K562 (cell line): Measurements from ENCODE around the gene RAB5B. TPM values are rescaled to one million over a fixed set of nuclear protein-coding genes. Genes with fewer than 3 reads are reported as not detected.

Experiments
- ASH1L ChIP-seq: fragments of 450-650 bp; IDR thresholded peaks from 2 replicates; pipeline ENCODE4 v1.6.1; 2018; ENCODE audit warnings: borderline replicate concordance, mild to moderate bottlenecking, low read depth; ENCODE audit not compliant: partially characterized antibody
- ATF1 ChIP-seq, 2 experiments: fragments of 450-650 bp in 1 of 2; IDR thresholded peaks; 2 replicates each; pipeline ENCODE4 v1.6.1; 2016; ENCODE audit warnings: missing compliant biosample characterization in 1 of 2, missing genetic modification characterization in 1 of 2
- CBX2 ChIP-seq: fragments of 200-600 bp; sonication (generic); IDR thresholded peaks from one replicate; pipeline ENCODE4 v1.6.1; 2012; ENCODE audit warnings: mild to moderate bottlenecking, low read length, inconsistent platforms; ENCODE audit not compliant: insufficient read depth, poor library complexity, severe bottlenecking
- CC2D1A ChIP-seq: fragments of 450-650 bp; IDR thresholded peaks from 2 replicates; pipeline ENCODE4 v1.6.1; 2017; ENCODE audit warnings: mild to moderate bottlenecking
- CHD2 ChIP-seq: IDR thresholded peaks from 2 replicates; pipeline ENCODE4 v1.6.1; 2011; ENCODE audit warnings: low read depth, low read length
- CXXC5 ChIP-seq: fragments of 250-450 bp; sonication (Bioruptor Pico); IDR thresholded peaks from 2 replicates; pipeline ENCODE4 v1.8.0; 2022; ENCODE audit warnings: inconsistent platforms, mild to moderate bottlenecking, moderate library complexity
- ETS2 ChIP-seq: IDR thresholded peaks from 2 replicates; pipeline ENCODE4 v1.6.1; 2016; ENCODE audit warnings: borderline replicate concordance, missing genetic modification characterization, mild to moderate bottlenecking, moderate library complexity, missing compliant biosample characterization; ENCODE audit not compliant: poor library complexity, severe bottlenecking
- FOXM1 ChIP-seq, 2 experiments: fragments of 450-650 bp in 1 of 2; sonication (generic) in 1 of 2; formaldehyde crosslinking in 1 of 2; IDR thresholded peaks; 2 replicates each; pipeline versions ENCODE4 v1.6.1 to v1.9.0; 2017 to 2022; ENCODE audit warnings: low read depth in 2 of 2, mild to moderate bottlenecking in 2 of 2, missing genetic modification reagents in 1 of 2, moderate library complexity in 1 of 2
- GATA2 ChIP-seq: sonication (generic); formaldehyde crosslinking; IDR thresholded peaks from 2 replicates; pipeline ENCODE4 v1.4.0; 2020; ENCODE audit warnings: mild to moderate bottlenecking, missing genetic modification reagents
- KHSRP ChIP-seq: fragments of 450-650 bp; IDR thresholded peaks from 2 replicates; pipeline ENCODE4 v1.6.1; 2017
- MAX ChIP-seq: sonication (generic); formaldehyde crosslinking; IDR thresholded peaks from 2 replicates; pipeline ENCODE4 v1.9.0; 2022; ENCODE audit warnings: mild to moderate bottlenecking, missing genetic modification reagents
- MEF2A ChIP-seq: IDR thresholded peaks from 2 replicates; pipeline ENCODE4 v1.6.1; 2011; ENCODE audit warnings: low read depth, mild to moderate bottlenecking, low read length, moderate library complexity; ENCODE audit not compliant: control insufficient read depth
- MEF2D ChIP-seq: conservative IDR thresholded peaks from 2 replicates; pipeline ENCODE4 v1.6.1; 2016; ENCODE audit warnings: low read depth, missing genetic modification characterization, missing compliant biosample characterization
- NCOA4 ChIP-seq: fragments of 450-650 bp; IDR thresholded peaks from 2 replicates; pipeline ENCODE4 v1.6.1; 2018; ENCODE audit warnings: mild to moderate bottlenecking; ENCODE audit not compliant: partially characterized antibody
- PML ChIP-seq: IDR thresholded peaks from 2 replicates; pipeline ENCODE4 v1.6.1; 2012; ENCODE audit warnings: low read length, inconsistent platforms
- SOX6 ChIP-seq: fragments of 450-650 bp; IDR thresholded peaks from 2 replicates; pipeline ENCODE4 v1.6.1; 2014; ENCODE audit warnings: mild to moderate bottlenecking
- SPI1 ChIP-seq: IDR thresholded peaks from 2 replicates; pipeline ENCODE4 v1.6.1; 2011; ENCODE audit warnings: low read depth, low read length, control low read depth, borderline replicate concordance
- TAF1 ChIP-seq: IDR thresholded peaks from 2 replicates; pipeline ENCODE4 v1.6.1; 2011; ENCODE audit warnings: mild to moderate bottlenecking, low read length, moderate library complexity; ENCODE audit not compliant: insufficient read depth, control insufficient read depth, severe bottlenecking; ENCODE audit errors: extremely low read depth
- TBP ChIP-seq: optimal IDR thresholded peaks from 2 replicates; pipeline ENCODE3; 2011; ENCODE audit warnings: low read depth, low read length, improper control_type of control experiment
- U2AF2 ChIP-seq: fragments of 200-400 bp; formaldehyde crosslinking; optimal IDR thresholded peaks from 2 replicates; pipeline ENCODE3; 2017; ENCODE audit warnings: low read depth, mild to moderate bottlenecking, low read length
- ZC3H8 ChIP-seq: fragments of 450-650 bp; IDR thresholded peaks from 2 replicates; pipeline ENCODE4 v1.6.1; 2017
- ZFX ChIP-seq: sonication (generic); formaldehyde crosslinking; IDR thresholded peaks from 2 replicates; pipeline ENCODE4 v1.8.0; 2022; ENCODE audit warnings: mild to moderate bottlenecking, missing genetic modification reagents, moderate library complexity
- ZNF24 ChIP-seq: fragments of 450-650 bp; IDR thresholded peaks from 2 replicates; pipeline ENCODE4 v1.6.1; 2016
- ZNF277 ChIP-seq: fragments of 250-450 bp; sonication (Bioruptor Pico); IDR thresholded peaks from 2 replicates; pipeline ENCODE4 v1.8.0; 2022; ENCODE audit warnings: inconsistent platforms, mild to moderate bottlenecking, moderate library complexity, borderline replicate concordance
- polyA plus RNA-seq, 8 experiments: library from polyadenylated mRNA; depleted of rRNA in 4 of 8; stranded (reverse) in 5 of 8; unstranded in 3 of 8; fragments of >200 nt; fragmentation: Nextera tagmentation in 2 of 8; fragmentation: Illumina TruSeq in 1 of 8; extraction: Ambion mirVana in 2 of 8; extraction: Trizol in 1 of 8; gene quantifications; 2 replicates each; pipeline versions ENCODE4 v1.2.1 to v1.2.3, GENCODE V29; 2011 to 2014; ENCODE audit warnings: inconsistent platforms in 1 of 8, missing spikeins in 1 of 8
- total RNA-seq, 7 experiments: library from RNA; depleted of rRNA in 6 of 7; stranded (reverse); fragments of >200 nt in 6 of 7; fragmentation: Illumina TruSeq in 2 of 7; extraction: Trizol in 2 of 7; gene quantifications; 2 replicates each; pipeline versions ENCODE4 v1.2.1 to v1.2.3, GENCODE V29; 2011 to 2021; ENCODE audit warnings: low replicate concordance in 1 of 7
- TF ChIP-seq, protein P1 (sequence below): sonication (generic); formaldehyde crosslinking; IDR thresholded peaks from 2 replicates; pipeline ENCODE4 v1.8.0; 2022; ENCODE audit warnings: mild to moderate bottlenecking, missing genetic modification reagents, borderline replicate concordance
- TF ChIP-seq, protein P2 (sequence below): conservative IDR thresholded peaks from 2 replicates; pipeline ENCODE4 v1.6.1; 2011; ENCODE audit warnings: low read depth, mild to moderate bottlenecking, low read length; ENCODE audit not compliant: control insufficient read depth

Gene RAB5B
- total and polyA plus RNA-seq, 9 of the 15 experiments (the other 6 are each of a cell fraction or from before 2014, with no cell fraction given) = 6.8 to 73.8 (median 25.2) TPM

GRCh38 chr12:55996201-55996714 lies 22.4 kb downstream of the RAB5B start (continued):
- no peak for TF ChIP-seq ASH1L
- TF ChIP-seq MEF2A = no peak
- TF ChIP-seq ZNF24 = peak; percentile 50; the same call in 1 of the 2 replicates
- TF ChIP-seq NCOA4 = peak; percentile 30
- TF ChIP-seq MAX (CRISPR knock-in tag) = no peak
- 0 out of 2 replicates have a peak, but pooled peaks have one; percentile 20 for TF ChIP-seq SOX6
- no peak for TF ChIP-seq ZNF277
- TF ChIP-seq, protein P1, sequence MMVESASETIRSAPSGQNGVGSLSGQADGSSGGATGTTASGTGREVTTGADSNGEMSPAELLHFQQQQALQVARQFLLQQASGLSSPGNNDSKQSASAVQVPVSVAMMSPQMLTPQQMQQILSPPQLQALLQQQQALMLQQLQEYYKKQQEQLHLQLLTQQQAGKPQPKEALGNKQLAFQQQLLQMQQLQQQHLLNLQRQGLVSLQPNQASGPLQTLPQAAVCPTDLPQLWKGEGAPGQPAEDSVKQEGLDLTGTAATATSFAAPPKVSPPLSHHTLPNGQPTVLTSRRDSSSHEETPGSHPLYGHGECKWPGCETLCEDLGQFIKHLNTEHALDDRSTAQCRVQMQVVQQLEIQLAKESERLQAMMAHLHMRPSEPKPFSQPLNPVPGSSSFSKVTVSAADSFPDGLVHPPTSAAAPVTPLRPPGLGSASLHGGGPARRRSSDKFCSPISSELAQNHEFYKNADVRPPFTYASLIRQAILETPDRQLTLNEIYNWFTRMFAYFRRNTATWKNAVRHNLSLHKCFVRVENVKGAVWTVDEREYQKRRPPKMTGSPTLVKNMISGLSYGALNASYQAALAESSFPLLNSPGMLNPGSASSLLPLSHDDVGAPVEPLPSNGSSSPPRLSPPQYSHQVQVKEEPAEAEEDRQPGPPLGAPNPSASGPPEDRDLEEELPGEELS (CRISPR knock-in tag) = no peak
- TF ChIP-seq KHSRP = no peak
- no peak for TF ChIP-seq ZFX (CRISPR knock-in tag)
- TF ChIP-seq ATF1 (CRISPR knock-in tag; IDR thresholded peaks at IDR 0.05) = no peak
- no peak; the same call in 1 of the 2 replicates for TF ChIP-seq ATF1 (tag; IDR thresholded peaks at IDR 0.05)
- TF ChIP-seq SPI1 = no peak
- no peak for TF ChIP-seq ETS2 (tag)
- no peak for TF ChIP-seq TAF1
- no peak for TF ChIP-seq GATA2
- peak; percentile 43 for TF ChIP-seq CXXC5
- no peak for TF ChIP-seq U2AF2
- no peak for TF ChIP-seq CBX2
- TF ChIP-seq FOXM1 (IDR thresholded peaks at IDR 0.05; ENCODE audit: low read depth) = peak; percentile 65; the same call in 1 of the 2 replicates
- no peak for TF ChIP-seq FOXM1 (CRISPR knock-in tag; IDR thresholded peaks at IDR 0.05; ENCODE audit: low read depth)
- no peak for TF ChIP-seq CHD2
- TF ChIP-seq CC2D1A = peak; percentile 72
- TF ChIP-seq ZC3H8 = no peak
- no peak for TF ChIP-seq TBP
- TF ChIP-seq MEF2D = no peak
- TF ChIP-seq, protein P2, sequence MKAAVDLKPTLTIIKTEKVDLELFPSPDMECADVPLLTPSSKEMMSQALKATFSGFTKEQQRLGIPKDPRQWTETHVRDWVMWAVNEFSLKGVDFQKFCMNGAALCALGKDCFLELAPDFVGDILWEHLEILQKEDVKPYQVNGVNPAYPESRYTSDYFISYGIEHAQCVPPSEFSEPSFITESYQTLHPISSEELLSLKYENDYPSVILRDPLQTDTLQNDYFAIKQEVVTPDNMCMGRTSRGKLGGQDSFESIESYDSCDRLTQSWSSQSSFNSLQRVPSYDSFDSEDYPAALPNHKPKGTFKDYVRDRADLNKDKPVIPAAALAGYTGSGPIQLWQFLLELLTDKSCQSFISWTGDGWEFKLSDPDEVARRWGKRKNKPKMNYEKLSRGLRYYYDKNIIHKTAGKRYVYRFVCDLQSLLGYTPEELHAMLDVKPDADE = no peak
- TF ChIP-seq PML = no peak
